CD1c-positive myeloid dendritic cell (primary cell): ENCODE data around the gene CFDP1.
"Not testable (repeated sequence)": the region's sequence is repeated elsewhere in the genome, so short reads cannot be mapped to it uniquely, and the experiment has no call there.

Experiments used
- DNase-seq: peaks from one replicate; pipeline ENCODE4 v3.0.0-alpha.2; 2016; ENCODE audit errors: extremely low spot score

The CFDP1 gene

DNA sequence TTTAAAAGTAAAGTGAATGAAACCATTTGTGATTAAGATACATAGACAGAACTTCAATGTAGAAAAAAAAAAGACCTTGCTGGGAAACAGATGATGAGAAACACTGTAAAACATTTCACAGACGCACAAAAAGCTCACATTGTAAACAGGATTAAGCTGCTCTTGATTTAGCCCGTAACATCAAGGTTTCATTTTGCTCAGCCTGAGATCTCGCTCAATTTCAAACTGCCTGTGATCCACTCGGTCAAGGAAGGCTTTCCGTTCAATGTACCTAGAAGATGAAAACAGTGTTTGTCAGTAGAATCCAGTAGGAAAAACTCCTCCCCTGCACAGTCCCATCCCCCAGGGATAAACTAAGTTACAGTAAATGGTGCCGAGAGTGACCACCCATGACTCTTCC lies 139.5 kb downstream of the CFDP1 start:
- DNase-seq = no peak

DNA sequence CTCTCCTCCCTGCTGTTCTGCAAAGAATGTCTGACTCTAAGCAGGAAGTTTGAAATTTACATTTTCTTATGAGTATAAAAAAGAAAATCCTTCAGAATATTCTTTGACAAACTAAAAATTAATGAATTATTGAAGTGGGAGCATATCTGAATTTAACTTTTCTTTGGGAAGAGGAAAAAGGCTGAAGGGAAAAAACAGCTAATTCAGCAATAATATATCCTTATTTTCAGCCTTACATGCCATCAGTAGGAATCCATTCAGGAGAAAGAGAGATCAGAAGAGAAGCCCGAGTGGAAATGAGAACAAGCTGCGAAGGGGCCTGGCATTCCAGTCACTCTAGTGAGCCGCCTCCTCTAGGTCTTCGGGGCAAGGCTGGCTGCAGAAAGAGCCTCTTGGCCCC lies 140.1 kb downstream of the CFDP1 start:
- no peak for DNase-seq

DNA sequence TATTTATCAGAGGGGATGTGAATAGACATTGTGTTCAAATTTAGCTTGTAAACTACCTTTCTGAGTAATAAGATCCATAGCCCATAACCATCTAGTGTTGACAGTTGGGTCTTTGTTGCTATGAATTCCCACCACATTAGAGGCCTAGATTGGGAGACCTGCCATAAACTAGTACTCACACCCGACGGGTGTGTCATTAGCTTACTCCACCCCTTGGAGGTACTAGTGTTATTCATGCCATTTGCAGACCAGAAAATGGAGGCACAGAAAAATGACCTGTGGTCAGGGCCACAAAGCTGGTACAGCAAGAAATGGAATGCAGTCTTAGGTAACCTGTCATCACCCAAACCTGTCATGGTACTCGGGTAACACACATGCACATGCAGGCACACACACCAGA lies 140.6 kb downstream of the CFDP1 start:
- DNase-seq = no peak

DNA sequence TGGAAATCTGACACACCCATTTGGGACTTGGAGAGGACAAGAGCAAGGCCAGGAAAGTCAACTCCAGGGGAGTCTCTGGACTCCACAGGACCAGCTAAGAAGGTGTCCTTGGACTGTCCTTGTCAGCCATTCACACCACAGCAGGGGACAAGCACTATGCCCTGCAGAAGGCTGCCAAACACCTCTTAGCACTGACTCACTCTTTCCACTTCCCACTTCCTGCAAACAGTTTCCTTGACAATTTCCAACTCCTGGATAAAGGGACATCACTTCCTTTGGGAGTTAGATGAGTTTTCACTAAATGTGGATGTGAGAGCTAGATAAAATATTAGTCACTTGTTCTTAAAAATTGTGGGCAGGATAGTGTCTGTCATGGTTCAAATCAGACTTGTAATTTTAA lies 144.1 kb downstream of the CFDP1 start:
- peak; percentile 37 for DNase-seq

DNA sequence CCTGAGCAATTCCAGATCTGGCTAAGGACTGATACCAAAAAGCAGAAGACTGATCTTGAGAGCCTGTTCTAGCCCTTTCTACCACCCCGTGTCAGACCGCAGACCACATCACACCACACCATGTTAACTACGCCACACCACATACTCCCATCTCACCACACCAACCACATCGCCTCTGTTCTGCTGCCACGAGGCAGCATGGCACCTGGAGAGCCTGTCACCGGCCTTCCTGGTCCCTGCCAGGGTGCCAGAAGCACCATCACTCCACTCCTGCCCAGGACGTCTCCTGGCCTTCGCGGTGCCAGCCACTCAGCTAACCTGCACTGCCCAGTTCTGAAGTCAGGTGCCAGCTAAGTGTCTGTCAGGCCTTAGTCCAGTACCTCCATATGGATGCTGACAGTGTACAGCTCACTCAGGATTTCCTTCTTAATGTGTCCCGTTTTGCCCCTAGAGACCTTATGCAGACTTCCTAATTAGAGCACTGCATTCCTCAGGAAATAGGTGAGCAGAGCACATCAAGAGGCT lies 144.6 kb downstream of the CFDP1 start:
- peak; percentile 15 for DNase-seq

DNA sequence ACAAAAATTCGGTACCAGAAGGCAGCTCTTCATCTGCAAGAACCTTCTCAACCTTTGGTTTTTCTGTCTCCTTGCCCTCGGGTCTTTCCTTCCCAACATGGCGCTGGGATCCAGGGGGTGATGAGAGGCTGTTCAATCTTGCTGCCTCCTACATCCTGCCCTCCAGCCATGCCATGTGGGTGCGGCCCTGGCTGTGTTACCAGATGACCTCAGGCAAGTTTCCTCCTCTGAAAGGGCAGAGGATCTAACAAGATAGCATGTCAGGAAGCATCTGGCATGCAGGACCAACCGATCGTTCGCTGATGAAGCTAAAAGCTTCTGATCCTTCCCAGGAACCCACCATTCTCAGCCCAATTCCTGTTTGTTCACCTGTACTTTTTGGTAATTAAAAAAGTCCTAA lies 145.1 kb downstream of the CFDP1 start:
- no peak for DNase-seq

DNA sequence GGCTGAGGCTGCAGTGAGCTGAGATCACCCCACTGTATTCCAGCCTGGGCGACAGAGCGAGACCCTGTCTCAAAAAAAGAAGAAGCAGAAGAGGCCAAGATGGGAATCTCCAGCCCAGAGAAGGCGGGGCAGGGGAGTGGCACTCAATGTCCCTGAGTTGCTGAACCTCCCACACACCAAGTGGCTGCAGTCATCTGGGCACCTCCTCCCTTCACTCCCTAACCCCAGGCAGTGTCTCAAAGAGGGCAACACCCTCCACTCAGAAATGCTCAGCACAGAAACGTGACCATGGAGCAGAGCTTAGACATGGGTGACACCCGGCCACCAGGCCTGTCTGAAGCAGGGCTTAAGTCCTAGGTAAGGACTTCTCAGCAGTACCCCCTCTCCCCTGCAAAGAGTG lies 145.6 kb downstream of the CFDP1 start:
- DNase-seq = peak; percentile 38

DNA sequence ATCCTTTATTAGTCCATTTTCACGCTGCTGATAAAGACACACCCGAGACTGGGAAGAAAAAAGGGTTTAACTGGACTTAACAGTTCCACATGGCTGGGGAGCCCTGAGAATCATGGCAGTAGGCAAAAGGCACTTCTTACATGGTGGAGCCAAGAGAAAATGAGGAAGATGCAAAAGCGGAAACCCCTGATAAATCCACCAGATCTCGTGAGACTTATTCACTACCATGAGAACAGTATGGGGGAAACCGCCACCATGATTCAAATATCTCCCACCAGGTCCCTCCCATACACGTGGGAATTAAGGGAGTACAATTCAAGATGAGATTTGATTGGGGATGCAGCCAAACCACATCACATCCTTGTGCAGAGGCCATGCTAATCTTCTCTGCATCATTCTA lies 146.9 kb downstream of the CFDP1 start:
- no peak for DNase-seq

DNA sequence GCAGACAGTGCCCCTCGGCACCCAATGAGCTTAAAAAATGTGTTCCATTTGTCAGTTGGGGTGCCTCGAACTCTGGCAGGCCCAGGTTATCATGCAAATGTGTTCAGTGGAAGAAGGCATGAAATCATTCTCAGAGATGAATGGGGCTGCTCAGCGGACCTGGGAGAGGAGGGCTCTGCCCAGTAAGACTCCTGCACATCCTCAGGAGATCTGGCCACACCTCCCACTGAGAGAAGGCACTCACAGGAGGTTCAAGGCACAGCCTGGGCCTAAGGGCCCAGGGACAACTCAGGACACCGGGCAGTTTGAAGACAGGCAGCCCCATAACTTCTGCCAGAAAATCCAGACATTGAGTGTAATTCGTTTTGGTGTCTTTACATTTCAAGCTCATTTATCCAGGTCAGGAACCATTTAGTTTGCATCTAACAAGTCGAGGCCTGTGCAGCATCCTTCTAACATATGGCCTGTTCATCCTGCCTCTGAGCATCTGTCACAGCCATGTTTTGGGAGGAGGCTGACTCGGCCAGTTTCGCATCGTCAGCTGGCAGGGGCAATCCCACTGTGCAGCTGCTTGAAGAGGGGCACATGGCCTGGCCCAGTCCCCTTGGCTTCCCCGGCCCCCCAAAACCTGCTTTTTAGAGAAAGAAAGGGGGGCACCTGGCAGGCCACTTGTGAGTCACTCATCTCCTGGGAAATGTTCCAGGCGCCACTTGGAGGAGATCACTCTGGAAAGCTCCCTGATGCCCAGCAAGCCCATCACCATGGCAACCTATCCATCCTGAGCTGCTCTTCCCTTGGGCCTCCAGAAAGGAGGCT lies 150.6 kb downstream of the CFDP1 start:
- no peak for DNase-seq

DNA sequence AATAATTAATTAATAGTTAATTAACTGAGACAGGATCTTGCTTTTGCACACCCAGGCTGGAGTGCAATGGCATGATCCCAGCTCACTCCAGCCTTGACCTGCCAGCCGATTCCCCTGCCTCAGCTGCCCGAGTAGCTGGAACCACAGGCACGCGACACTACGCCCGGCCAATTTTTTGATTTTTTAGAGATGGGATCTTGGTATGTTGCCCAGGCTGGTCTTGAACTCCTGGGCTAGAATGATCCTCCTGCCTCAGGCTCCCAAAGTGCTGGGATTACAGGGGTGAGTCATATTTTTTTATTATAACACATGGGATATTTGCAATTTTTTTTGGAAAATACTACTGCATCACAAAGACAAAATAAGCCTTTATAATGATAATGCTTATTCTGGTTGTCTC lies 151.5 kb downstream of the CFDP1 start:
- DNase-seq = no peak

DNA sequence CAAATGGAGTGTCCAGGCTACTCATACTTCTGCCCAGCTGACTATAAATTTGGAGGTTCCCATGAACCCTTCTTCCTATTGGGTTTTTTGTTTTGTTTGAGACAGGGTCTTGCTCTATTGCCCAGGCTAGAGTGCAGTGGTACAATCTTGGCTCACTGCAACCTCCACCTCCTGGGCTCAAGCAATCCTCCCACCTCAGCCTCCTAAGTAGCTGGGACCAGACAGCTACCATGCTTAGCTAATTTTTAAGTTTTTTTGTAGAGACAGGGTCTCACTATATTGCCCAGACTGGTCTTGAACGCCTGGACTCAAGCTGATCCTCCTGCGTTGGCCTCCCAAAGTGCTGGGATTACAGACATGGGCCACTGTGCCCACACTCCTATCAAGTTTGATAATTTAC lies 152.3 kb downstream of the CFDP1 start:
- DNase-seq = not testable (repeated sequence)

DNA sequence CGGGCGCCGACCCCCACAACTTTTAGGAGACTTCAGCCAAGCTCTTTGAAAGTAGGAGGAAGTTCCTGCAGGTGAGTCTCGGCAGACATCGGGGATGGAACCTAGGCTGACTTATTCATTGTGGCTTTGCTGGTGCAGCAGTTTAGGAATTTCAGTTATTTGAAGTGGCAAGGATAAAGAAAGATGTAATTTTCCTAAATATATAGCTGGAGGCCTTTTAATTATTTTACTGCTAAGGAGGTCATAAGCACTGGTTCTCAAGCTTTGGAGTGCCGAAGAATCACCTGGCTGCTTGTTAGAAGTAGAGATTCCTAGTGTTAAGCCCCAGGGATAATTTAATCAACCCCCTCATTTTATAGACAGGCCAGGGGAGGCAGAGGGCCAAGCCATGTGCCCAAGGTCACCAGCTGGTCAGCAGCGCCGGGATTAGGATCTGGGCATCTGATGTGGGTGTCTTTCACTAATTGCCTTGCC lies 152.9 kb downstream of the CFDP1 start:
- DNase-seq = no peak

DNA sequence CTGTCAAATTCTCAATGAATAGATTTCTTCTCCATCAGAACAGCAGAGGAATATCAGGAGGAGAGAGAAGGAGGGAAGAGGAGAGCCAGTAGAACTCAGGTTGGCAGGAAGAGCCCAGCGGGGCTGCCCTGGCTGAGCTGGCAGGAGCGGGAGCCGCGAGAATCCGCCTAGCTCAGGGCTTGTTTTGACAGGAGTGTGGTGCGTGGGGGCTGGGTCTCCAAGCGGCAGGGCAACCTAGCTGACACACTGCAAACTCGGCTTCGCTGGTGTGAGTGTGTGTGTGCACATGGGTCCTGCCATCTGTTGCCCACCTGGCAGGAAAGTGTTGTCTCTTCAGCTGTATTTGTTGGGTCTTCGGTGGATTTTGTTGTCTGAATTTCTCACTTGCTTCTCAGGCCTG lies 154.0 kb downstream of the CFDP1 start:
- no peak for DNase-seq

DNA sequence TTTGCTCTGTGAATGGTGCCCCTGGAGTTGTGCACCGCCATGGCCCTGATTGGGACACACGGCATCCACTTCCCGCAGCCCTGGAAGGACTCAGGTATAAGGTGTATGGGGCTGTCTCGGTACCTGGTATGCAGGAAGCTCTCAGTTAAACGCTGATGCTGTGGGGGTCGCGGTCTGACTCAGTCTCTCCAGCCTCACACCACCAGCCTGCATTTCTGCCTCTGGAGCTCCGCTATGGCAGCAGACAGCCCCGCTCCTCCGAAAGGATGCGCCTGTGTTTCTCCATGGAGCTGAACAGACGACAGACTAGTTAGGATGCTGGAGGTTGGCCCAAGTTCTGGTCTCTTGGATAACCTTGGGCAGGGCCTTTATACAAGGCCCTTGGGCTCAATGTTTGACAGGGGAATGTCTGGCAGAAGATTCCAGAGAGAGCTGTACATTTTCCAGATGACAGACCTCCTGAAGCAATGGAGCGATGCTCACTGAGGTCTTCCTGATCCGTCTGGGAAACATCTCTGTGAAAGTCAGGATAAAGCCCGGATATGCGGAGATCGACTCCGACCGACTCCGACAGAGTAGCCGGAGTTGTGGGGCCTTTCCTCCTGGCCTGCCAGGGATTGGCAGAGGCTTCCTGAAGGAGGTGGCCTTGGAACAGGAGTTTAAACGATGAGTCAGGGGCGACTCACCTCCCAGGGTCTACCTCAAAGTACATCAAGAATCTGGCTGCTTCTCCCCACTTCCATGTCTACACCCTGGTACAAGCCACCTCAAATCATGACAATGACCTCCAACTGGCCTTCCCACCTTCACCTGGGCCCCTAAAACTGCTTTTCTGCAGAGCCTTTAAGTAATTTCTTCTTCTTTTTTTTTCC lies 160.0 kb downstream of the CFDP1 start:
- no peak for DNase-seq

DNA sequence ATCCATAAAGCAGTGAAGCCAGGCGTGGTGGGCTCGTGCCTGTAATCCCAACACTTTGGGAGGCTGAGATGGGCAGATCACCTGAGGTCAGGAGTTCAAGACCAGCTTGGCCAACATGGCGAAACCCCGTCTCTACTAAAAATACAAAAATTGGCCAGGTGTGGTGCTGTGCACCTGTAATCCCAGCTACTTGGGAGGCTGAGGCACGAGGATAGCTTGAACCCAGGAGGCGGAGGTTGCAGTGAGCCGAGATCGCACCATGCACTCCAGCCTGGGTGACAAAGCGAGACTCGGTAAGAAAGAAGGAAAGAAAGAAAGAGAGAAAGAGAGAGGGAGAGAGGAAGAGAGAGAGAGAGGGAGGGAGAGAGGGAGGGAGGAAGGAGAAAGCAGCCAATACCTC lies 160.7 kb downstream of the CFDP1 start:
- not testable (repeated sequence) for DNase-seq

DNA sequence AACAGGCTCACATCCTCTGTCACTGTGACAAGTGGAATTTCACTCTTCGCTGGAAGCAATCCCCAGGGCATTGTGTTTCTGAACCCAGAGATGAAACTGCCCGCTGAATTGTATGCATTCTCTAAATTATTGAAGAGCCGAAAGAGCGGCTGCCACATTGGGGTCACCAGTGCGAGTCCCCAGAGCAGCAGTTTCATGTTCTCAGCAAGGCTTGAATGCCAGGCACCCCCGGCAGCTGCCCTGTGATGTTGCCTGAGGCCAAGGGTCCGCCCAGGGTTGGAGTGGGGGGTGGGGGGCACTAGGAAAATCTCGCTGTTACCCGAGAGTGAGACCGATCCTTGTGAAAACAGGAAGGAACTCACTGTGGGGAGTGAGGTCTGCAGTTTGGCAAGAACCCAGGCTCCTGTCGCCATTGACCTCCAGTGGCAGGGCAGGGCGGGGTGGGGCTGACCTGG lies 161.2 kb downstream of the CFDP1 start:
- no peak for DNase-seq

DNA sequence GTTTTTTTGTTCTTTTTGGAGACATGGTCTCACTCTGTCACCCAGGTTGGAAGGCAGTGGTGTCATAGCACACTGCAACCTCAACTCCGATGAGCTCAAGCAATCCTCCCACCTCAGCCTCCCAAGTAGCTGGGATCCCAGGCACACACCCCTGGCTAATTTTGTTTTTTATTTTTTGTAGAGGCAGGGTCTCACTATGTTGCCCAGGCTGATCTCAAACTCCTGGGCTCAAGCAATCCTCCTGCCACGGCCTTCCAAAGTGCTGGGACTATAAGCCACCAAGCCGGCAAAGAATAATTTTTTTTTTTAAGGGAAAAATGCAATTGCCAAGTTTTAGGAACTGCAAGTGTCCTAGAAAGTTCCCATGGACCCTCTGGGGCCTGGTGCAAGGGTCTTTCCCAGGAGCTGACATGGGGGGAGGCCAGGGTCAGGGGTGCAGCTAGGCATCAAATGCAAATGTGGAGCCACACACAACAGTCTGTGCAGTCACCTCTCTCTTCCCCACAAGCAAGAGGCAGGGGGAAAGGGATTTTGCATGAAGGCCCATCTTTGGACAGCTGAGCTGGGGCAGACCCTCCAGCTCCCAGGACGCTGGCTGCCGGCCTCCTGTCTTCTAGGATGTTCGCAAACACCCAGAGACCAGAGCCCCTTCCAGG lies 161.7 kb downstream of the CFDP1 start:
- no peak for DNase-seq

DNA sequence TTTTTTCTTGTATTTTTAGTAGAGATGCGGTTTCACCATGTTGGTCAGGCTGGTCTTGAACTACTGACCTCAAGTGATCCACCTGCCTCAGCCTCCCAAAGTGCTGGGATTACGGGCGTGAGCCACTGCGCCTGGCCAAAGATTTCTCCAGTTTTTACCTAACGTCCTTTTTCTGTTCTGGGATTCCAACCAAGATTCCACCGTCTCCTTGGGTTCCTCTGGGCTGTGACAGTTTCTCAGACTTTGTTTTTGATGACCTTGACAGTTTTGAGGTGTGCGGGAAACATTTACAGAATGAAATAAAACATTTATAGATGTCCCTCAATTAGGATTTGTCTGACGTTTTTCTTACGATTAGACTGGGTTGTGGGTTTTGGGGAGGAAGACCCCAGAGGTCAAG lies 163.9 kb downstream of the CFDP1 start:
- not testable (repeated sequence) for DNase-seq

DNA sequence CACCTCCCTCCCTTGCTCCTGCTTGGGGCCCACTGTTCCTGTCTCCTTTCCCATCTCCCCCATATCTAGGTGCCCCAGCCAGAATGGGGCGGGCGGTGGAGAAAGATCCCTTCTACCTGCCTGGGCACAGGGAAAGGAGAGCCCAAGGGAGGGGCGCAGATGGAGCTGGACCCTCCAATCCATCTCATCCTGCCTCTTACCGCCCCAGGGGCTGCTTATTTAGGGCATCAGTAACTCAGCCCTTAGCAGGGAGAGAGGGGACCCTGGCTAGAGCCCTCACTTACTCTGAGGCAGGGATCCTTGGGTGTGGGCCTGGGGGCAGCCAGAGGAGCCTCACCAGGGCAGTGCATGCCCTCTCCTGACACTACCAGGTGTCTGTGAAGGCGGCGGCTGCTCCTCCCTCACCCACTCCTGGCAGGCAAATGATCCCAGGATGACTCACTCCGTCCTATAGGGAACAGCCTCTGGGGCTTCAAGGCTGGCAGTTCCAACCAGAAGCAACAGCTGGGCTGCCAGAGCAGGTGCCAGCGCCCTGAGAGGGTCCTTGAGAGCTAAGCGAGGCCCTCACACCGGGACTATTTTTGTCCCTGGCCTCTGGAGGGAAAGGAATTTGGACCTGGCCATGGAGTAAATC lies 165.6 kb downstream of the CFDP1 start:
- DNase-seq = no peak

DNA sequence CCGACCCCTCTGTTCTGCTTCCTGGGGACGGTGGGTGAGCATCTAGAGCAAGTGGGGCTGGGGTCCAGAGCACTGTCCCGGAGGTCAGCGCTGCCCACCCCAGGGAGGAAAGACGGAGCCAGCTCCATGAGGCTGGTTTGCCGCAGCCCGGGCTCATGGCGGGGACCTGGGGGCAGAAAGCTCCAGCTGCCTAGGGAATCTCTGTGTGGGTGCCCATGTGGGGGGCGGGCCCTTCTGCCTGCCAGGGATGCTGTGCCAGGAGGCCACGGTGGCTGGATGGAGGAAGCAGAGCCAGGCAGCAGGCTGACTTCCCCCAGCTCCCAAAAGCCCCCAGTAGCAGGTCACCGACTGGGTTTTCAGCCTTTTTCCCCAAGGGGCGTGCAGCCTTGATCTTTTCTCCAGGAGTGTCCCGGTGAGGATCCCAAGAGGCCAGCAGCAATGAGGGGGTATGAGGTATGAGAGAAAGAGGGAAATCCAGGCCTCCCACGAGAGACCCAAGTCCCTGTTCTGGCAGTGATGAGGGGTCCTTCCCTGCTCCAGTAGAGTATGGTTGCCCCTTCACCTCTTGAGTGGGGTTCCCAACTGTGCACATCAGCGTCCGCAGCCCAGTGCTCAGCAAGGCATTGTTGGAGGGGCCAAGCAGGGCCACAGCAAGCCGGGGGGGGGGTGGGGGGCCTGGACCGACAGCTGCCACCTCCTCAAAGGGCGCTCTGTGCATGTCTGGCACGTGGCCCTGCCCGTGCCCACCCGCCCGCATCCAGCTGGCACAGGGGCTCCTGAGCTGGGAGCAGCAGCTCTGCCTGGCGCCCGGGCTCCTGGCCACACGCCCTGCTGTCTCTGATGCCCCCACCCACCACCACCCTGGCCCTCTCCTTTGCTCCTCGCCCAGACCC lies 166.3 kb downstream of the CFDP1 start:
- DNase-seq = no peak
